ENCODE data around the gene GNAS. TPM values are rescaled to one million over a fixed set of nuclear protein-coding genes. Genes with fewer than 3 reads are reported as not detected.

GNAS gene
- total RNA-seq, result 875 TPM

GRCh38 chr20:58852543-58853271, at the start of gene GNAS:
Gene GNAS (plus strand): TSS chr20:58852716.
- Histone ChIP-seq H3K27ac (no peak within 1 kb of the TSS), H3K4me3 (peak within 1 kb of the TSS; percentile 45 to 47), H3K27me3 (peaks cover 3% of the 10 kb centered on the region), H3K4me1 (peaks cover 38% of the 10 kb centered on the region), H3K9me3 (no peaks in the 10 kb centered on the region), H3K36me3 (no peaks in the 10 kb centered on the region)
- intact Hi-C loops (cut with DNase I), result no loop called here
- no peak for DNase-seq (ENCODE audit: extremely low spot score in 2 of 2)
- no peak for TF ChIP-seq POLR2A (IDR thresholded peaks at IDR 0.05)
- TF ChIP-seq, protein P1, sequence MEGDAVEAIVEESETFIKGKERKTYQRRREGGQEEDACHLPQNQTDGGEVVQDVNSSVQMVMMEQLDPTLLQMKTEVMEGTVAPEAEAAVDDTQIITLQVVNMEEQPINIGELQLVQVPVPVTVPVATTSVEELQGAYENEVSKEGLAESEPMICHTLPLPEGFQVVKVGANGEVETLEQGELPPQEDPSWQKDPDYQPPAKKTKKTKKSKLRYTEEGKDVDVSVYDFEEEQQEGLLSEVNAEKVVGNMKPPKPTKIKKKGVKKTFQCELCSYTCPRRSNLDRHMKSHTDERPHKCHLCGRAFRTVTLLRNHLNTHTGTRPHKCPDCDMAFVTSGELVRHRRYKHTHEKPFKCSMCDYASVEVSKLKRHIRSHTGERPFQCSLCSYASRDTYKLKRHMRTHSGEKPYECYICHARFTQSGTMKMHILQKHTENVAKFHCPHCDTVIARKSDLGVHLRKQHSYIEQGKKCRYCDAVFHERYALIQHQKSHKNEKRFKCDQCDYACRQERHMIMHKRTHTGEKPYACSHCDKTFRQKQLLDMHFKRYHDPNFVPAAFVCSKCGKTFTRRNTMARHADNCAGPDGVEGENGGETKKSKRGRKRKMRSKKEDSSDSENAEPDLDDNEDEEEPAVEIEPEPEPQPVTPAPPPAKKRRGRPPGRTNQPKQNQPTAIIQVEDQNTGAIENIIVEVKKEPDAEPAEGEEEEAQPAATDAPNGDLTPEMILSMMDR (IDR thresholded peaks at IDR 0.05), result peak in 1 of 3 experiments; percentile 35
- TF ChIP-seq POLR2AphosphoS5 (IDR thresholded peaks at IDR 0.05; ENCODE audit: insufficient read depth in 1 of 2, low read depth in 1 of 2), result no peak

DNA sequence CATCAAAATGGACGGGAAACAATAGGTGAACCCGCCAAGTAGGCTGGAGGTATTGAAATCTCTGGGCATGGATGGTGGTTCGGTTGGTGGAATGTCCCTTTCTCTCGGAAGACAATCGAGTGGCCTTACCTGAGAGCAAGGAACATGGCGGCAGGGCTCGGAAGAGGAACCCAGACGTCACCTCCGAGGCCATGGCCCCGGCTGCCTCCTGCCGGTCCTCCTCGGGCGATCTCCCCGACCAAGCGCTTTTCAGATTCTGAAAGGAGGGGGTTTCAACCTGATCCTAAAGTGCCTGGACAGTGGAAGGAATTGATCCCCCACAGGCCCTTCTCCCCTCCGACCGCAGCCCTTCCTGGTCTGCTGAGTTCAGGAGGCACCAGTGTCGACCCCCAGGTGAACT, 49.0 kb upstream of the GNAS start:
- no peaks in the 10 kb centered on the region for H3K36me3 ChIP-seq
- no peaks in the 10 kb centered on the region for H3K4me1 ChIP-seq
- no peak overlapping the region for H3K27ac ChIP-seq
- TF ChIP-seq, protein P1 (IDR thresholded peaks at IDR 0.05), result no peak
- TF ChIP-seq POLR2AphosphoS5 (IDR thresholded peaks at IDR 0.05; ENCODE audit: insufficient read depth in 1 of 2, low read depth in 1 of 2) (no peak), POLR2A (IDR thresholded peaks at IDR 0.05) (no peak)
- H3K4me3 ChIP-seq, result no peak overlapping the region
- no peak for DNase-seq (ENCODE audit: extremely low spot score in 2 of 2)
- H3K9me3 ChIP-seq, result no peaks in the 10 kb centered on the region
- intact Hi-C loops (cut with DNase I), result no loop called here
- no peaks in the 10 kb centered on the region for H3K27me3 ChIP-seq

DNA sequence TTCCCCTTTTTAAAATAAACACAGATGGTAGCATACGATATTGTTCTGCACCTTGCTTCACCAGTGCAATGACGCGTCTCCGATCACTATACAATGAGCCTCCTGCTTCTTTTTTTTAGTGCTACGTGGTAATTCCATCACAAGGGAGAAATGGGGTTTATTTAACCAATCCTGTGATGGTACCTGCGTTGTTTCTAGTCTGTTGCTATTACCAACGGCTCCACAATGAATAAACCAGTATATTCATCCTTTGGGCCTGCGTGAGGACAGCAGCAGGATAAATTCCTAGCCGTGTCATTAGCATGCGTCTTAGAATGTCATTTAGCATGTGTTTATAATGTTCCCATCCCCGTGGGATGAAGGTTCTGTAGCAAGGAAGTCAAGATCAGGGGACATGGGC, 44.7 kb upstream of the GNAS start:
- H3K4me3 ChIP-seq, result no peak overlapping the region
- no peaks in the 10 kb centered on the region for H3K27me3 ChIP-seq
- H3K27ac ChIP-seq, result no peak overlapping the region
- TF ChIP-seq, protein P1 (IDR thresholded peaks at IDR 0.05), result no peak
- TF ChIP-seq POLR2AphosphoS5 (IDR thresholded peaks at IDR 0.05; ENCODE audit: insufficient read depth in 1 of 2, low read depth in 1 of 2) (no peak), POLR2A (IDR thresholded peaks at IDR 0.05) (no peak)
- DNase-seq (ENCODE audit: extremely low spot score in 2 of 2), result no peak
- no peaks in the 10 kb centered on the region for H3K9me3 ChIP-seq
- no peaks in the 10 kb centered on the region for H3K4me1 ChIP-seq
- intact Hi-C loops (cut with DNase I), result no loop called here
- H3K36me3 ChIP-seq, result no peaks in the 10 kb centered on the region

DNA sequence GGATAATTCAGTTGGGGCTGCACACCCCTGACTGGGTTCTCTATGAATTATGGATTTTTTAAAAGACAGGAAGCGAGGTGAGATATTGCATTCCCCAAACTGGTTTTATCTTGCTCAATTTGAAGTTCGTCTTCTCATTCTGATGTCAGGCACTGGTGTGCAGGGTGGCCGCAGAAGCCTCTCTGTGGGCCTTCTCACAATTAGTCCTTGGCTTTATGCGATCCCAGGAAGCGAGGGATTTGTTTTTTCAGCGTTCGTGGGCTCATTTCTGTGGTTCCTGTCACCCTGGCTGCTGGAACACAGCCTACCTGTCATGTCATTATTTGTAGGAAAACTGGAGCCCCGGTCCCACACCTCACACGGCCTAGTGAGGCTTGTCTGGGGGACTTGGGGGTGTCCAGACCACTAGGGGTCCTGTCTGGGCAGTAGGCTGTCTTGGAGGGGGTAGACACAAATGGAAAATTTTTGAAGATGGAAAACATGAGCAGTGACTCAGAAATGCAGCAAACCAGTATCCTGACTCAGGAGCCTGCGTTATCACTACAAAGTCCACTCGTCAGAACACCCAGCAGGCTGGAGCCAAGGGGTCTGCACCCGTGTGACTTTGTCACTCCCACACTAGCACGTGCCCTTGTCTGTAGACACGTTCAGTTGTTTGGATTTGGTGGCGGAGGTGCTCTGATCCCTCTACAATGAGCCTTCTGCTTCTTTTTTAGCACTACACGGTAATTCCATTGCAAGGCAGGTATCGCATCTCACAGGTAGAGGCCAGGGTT, 44.1 kb upstream of the GNAS start:
- intact Hi-C loops (cut with DNase I), result no loop called here
- no peaks in the 10 kb centered on the region for H3K9me3 ChIP-seq
- H3K27me3 ChIP-seq, result no peaks in the 10 kb centered on the region
- no peak for TF ChIP-seq POLR2A (IDR thresholded peaks at IDR 0.05)
- TF ChIP-seq, protein P1 (IDR thresholded peaks at IDR 0.05), result no peak
- no peak overlapping the region for H3K4me3 ChIP-seq
- no peak for DNase-seq (ENCODE audit: extremely low spot score in 2 of 2)
- H3K4me1 ChIP-seq, result no peaks in the 10 kb centered on the region
- no peak overlapping the region for H3K27ac ChIP-seq
- H3K36me3 ChIP-seq, result no peaks in the 10 kb centered on the region

Measured in vagina (tissue), 2 donors.